Stomach (tissue), 9 donors: ENCODE measurements around the gene MCAT. TPM values are rescaled to one million over a fixed set of nuclear protein-coding genes. Genes with fewer than 3 reads are reported as not detected.

ENCODE experiments used
- DNase-seq, 2 donors: peaks; one replicate each; pipeline versions ENCODE4 v3.0.0 to v3.0.0-alpha.2; 2013 to 2019
- H3K27ac ChIP-seq, 5 donors: fragments of 200-600 bp in 4 of 5; sonication (generic) in 4 of 5; one replicate each; pipeline ENCODE4 v1.5.1; 2013 to 2019; ENCODE audit warnings: mild to moderate bottlenecking in 1 of 5, moderate library complexity in 1 of 5
- H3K27me3 ChIP-seq, 3 donors: fragments of 200-600 bp; sonication (generic); one replicate each; pipeline ENCODE4 v1.5.1; 2017 to 2019; ENCODE audit warnings: mixed run types in 1 of 3
- H3K36me3 ChIP-seq, 4 donors: fragments of 200-600 bp; sonication (generic); 1 replicate in 3 of 4; 2 replicates in 1 of 4; pipeline ENCODE4 v1.5.1; 2016 to 2019
- H3K4me1 ChIP-seq, 4 donors: fragments of 200-600 bp; sonication (generic); one replicate each; pipeline ENCODE4 v1.5.1; 2016 to 2019
- H3K4me3 ChIP-seq, 4 donors: fragments of 200-600 bp; sonication (generic) in 3 of 4; one replicate each; pipeline ENCODE4 v1.5.1; 2016 to 2019; ENCODE audit warnings: mild to moderate bottlenecking in 1 of 4
- H3K9me3 ChIP-seq, 4 donors: fragments of 200-600 bp; sonication (generic); one replicate each; pipeline ENCODE4 v1.5.1; 2016 to 2019
- EP300 ChIP-seq: sonication (generic); formaldehyde crosslinking; IDR thresholded peaks from one replicate; pipeline ENCODE4 v1.6.1; 2017; ENCODE audit warnings: antibody characterized with exemption
- POLR2A ChIP-seq, 4 donors: fragments of 450-650 bp; IDR thresholded peaks; one replicate each; pipeline ENCODE4 v1.6.1; 2016; ENCODE audit warnings: antibody characterized with exemption in 4 of 4, control low read depth in 2 of 4, mild to moderate bottlenecking in 1 of 4, moderate library complexity in 1 of 4
- POLR2AphosphoS5 ChIP-seq, 3 donors: sonication (generic); formaldehyde crosslinking; IDR thresholded peaks; one replicate each; pipeline ENCODE4 v1.6.1; 2016; ENCODE audit warnings: antibody characterized with exemption in 3 of 3
- WGBS, 5 donors: extraction: QIAGEN DNeasy Blood & Tissue Kit in 3 of 5; methylation state at CpG; one replicate each; pipeline versions ENCODE4 v1.1.5 to v1.1.7; 2013 to 2018; 5-methylcytosine and 5-hydroxymethylcytosine counted together
- intact Hi-C: fragments of 100-400 bp; cut with DNase I; formaldehyde crosslinking; loops from one replicate; pipeline ENCODE4 v1.15.1; 2023; ENCODE audit warnings: low total_unique reads
- polyA plus RNA-seq, 3 donors: library from polyadenylated mRNA; stranded (reverse); fragments of 200-250 nt; gene quantifications; one replicate each; pipeline ENCODE4 v1.2.3, GENCODE V29; 2013
- total RNA-seq, 5 donors: library from RNA; depleted of rRNA; stranded (reverse); fragments of >200 nt; gene quantifications; one replicate each; pipeline versions ENCODE4 v1.1.0 to v1.2.3, GENCODE V29; 2014 to 2016
- TF ChIP-seq, protein P1 (sequence below), 7 experiments: fragments of 450-650 bp in 4 of 7; fragments of 200-600 bp in 3 of 7; sonication (generic) in 3 of 7; IDR thresholded peaks; one replicate each; pipeline ENCODE4 v1.5.1; 2016 to 2019; ENCODE audit warnings: antibody characterized with exemption in 7 of 7, control low read depth in 2 of 7, mild to moderate bottlenecking in 1 of 7
- donor health status: healthy with polysubstance abuse.
- donor health status: Bipolar disorder and iron deficiency.
- donor health status: healthy.

Gene MCAT
- total and polyA plus RNA-seq, 8 donors = 11.7 to 197 (median 19.0) TPM; not detected in 1

DNA sequence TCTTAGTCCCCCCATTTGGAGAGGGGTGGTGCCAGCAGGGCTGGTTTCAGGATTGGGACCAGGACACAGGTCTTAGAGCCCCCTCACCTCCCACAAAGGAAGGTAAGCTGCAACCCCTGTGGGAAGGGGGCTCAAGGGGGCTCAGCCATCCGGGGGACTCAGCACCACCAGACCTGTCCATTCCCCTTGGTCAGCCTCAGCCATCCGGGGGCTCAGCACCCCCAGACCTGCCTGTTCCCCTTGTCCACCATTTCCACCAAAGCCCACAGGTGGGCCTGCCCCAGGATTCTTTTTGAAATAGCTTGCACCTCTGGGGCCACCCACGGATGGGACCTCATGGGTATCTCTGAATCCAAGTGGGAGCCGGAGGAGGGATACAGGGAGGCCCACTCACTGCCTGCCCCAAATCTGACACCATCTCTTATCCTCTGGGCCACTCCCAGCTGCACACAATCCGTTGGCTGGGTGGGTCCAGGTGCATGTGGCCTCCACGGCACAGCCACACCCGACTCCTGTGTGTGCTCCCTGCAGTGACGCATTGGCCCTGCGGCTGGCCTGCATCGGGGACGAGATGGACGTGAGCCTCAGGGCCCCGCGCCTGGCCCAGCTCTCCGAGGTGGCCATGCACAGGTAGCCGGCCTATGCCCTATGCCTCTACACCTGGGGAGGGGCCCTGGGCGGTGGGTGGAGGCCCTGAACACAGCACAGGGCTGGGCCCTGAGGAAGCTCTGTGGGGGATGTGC, 15.9 kb downstream of the MCAT start:
- H3K27me3 ChIP-seq = no peaks in the 10 kb centered on the region
- TF ChIP-seq POLR2AphosphoS5 (IDR thresholded peaks at IDR 0.05) (peak in 2 of 3 donors; percentile 83 to 86), POLR2A (IDR thresholded peaks at IDR 0.05) (no peak)
- TF ChIP-seq, protein P1, sequence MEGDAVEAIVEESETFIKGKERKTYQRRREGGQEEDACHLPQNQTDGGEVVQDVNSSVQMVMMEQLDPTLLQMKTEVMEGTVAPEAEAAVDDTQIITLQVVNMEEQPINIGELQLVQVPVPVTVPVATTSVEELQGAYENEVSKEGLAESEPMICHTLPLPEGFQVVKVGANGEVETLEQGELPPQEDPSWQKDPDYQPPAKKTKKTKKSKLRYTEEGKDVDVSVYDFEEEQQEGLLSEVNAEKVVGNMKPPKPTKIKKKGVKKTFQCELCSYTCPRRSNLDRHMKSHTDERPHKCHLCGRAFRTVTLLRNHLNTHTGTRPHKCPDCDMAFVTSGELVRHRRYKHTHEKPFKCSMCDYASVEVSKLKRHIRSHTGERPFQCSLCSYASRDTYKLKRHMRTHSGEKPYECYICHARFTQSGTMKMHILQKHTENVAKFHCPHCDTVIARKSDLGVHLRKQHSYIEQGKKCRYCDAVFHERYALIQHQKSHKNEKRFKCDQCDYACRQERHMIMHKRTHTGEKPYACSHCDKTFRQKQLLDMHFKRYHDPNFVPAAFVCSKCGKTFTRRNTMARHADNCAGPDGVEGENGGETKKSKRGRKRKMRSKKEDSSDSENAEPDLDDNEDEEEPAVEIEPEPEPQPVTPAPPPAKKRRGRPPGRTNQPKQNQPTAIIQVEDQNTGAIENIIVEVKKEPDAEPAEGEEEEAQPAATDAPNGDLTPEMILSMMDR (IDR thresholded peaks at IDR 0.05) = peak in 1 of 7 experiments; percentile 5
- 40 to 71% (median 55%) methylated on average over 16 to 17 of the region's 17 CpGs for WGBS, 5 donors
- no peaks in the 10 kb centered on the region for H3K9me3 ChIP-seq
- peaks cover 0 to 20% (median 20%) of the 10 kb centered on the region in 4 donors for H3K36me3 ChIP-seq
- intact Hi-C loops = no loop called here
- peak; percentile 78 to 92 for DNase-seq
- H3K4me3 ChIP-seq = peak overlapping the region in 1 of 4 donors; percentile 18
- H3K4me1 ChIP-seq = peaks cover 23 to 79% (median 60%) of the 10 kb centered on the region in 4 donors
- peak overlapping the region; percentile 73 to 85 (median 78) for H3K27ac ChIP-seq

DNA sequence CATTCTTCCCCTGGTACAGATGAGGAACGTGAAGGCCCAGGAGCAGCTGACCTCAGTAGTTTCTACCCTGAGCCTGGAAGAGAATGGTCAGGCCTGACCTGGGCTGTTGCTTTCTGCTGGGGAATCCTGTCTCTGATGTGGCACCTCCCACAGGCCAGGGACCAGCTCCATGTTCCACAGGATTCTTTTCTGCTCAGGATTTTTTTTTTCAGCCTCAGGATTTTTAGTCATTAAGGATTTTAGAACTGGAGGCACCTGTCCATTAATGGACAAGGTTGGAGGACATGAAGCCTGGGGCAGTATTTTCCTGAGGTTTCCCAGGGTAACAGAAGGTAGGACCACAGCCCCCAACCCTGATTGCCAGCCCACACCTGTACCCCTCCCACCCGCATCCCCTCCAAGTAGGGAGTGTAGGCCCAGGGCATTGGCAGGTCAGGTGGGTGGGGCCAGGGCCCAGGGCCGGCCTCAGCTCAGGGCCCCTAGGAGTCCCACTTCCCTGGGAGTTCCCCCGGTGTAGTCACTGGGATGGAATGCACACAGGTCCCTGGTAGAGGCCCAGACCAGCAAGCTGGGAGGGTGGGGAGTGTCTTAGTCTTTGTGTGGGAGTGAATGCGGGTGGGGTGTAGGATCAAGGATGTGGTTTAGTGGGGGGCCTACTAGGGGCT, 16.6 kb downstream of the MCAT start:
- intact Hi-C loops = no loop called here
- Histone ChIP-seq H3K36me3 (peaks cover 0 to 13% (median 13%) of the 10 kb centered on the region in 4 donors), H3K27ac (peak overlapping the region; percentile 73 to 85 (median 78)), H3K4me1 (peaks cover 19 to 79% (median 59%) of the 10 kb centered on the region in 4 donors), H3K27me3 (no peaks in the 10 kb centered on the region), H3K9me3 (no peaks in the 10 kb centered on the region), H3K4me3 (no peak overlapping the region)
- no peak for TF ChIP-seq POLR2A (IDR thresholded peaks at IDR 0.05)
- peak in 1 of 3 donors; percentile 25 for TF ChIP-seq POLR2AphosphoS5 (IDR thresholded peaks at IDR 0.05)
- WGBS, 5 donors = 37 to 53% (median 43%) methylated on average over 4 to 5 of the region's 5 CpGs
- DNase-seq = peak; percentile 57 to 92

DNA sequence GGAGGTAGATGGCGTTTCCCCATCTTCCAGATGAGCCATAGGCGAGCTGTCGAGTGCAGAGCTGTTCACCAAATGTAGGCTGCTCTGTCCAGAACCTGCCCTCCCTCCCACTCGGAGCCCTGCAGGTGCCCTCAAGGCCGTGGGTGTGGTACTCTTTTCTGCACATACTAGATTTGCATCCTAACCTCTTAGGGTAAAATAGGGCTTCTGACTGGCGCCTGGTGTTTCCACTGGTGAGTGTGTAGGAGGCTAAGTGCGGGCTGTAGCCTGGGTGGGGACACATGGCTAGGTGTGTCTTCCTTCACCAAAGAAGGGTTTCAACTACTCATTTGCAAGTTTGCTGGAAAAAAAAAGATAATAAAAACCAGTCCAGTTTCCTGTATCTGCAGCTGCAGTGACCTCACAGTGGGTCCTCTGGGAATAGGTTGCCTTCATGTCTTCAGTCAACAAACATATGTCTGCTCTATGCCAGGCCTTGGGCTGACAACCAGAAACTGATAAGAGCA, 24.2 kb downstream of the MCAT start:
- Histone ChIP-seq H3K9me3 (no peaks in the 10 kb centered on the region), H3K4me3 (peak overlapping the region in 1 of 4 donors; percentile 16), H3K4me1 (peaks cover 32 to 79% (median 64%) of the 10 kb centered on the region in 4 donors), H3K27me3 (peaks cover 0 to 21% (median 0%) of the 10 kb centered on the region in 3 donors), H3K27ac (peak overlapping the region; percentile 12 to 76 (median 63)), H3K36me3 (no peaks in the 10 kb centered on the region)
- 36 to 48% (median 47%) methylated on average over 7 of the region's 7 CpGs for WGBS, 5 donors
- TF ChIP-seq POLR2AphosphoS5 (IDR thresholded peaks at IDR 0.05) = no peak
- no peak for TF ChIP-seq EP300
- TF ChIP-seq, protein P1 (IDR thresholded peaks at IDR 0.05) = no peak
- TF ChIP-seq POLR2A (IDR thresholded peaks at IDR 0.05) = no peak
- intact Hi-C loops = no loop called here
- peak in 1 of 2 donors; percentile 32 for DNase-seq

DNA sequence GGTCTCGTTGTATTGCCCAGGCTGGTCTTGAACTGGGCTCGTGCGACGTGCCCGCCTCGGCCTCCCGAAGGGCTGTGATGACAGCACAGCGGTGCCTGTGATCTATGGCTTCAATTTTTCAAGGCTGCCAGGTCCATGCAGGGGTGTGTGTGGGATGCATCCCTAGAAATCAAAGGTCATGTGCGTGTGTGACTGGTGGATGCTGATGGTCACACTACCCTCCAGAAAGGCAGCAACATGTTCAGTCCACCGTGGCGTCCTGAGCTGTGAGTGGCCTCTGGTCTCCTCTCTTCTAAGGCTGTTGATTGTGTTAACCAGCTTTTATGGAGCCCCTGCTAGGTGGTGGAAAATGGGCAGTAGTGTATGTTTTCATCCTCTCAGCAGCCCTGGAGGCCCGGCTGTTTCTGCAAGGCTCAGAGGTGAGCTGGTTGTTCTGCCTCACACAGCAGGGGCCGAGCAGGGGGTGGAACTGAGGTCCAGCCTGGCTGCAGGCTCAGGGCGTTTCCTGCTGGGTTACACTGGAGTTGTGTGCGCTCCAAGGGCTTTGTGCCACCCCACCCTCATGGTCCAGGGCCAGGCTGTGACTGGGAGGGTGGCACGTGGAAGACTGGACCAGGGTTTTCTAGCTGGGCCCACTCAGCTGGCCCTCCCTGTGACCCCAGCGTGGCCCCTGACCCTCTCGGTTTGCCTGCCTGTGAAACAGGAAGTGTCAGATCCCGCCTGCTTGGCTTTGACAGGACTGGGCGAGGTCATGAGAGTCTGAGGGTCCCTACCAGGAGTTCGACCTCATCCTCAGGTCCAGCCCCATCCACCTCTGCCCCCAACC, 25.0 kb downstream of the MCAT start:
- TF ChIP-seq POLR2AphosphoS5 (IDR thresholded peaks at IDR 0.05) = peak in 1 of 3 donors; percentile 46
- no peak for TF ChIP-seq EP300
- TF ChIP-seq POLR2A (IDR thresholded peaks at IDR 0.05) = no peak
- TF ChIP-seq, protein P1 (IDR thresholded peaks at IDR 0.05) = no peak
- H3K27me3 ChIP-seq = peaks cover 0 to 28% (median 0%) of the 10 kb centered on the region in 3 donors
- H3K36me3 ChIP-seq = no peaks in the 10 kb centered on the region
- WGBS, 5 donors = 49 to 72% (median 59%) methylated on average over 17 to 21 of the region's 21 CpGs
- intact Hi-C loops = no loop called here
- no peaks in the 10 kb centered on the region for H3K9me3 ChIP-seq
- H3K4me3 ChIP-seq = peak overlapping the region in 1 of 4 donors; percentile 16
- peak overlapping the region; percentile 39 to 76 (median 63) for H3K27ac ChIP-seq
- H3K4me1 ChIP-seq = peaks cover 37 to 85% (median 68%) of the 10 kb centered on the region in 4 donors
- peak; percentile 72 to 77 for DNase-seq
